IPS-18a (cell line): ENCODE measurements around the gene VAC14.

ENCODE experiments used
- H3K27ac ChIP-seq: one replicate; pipeline ENCODE4 v1.5.1; 2013; ENCODE audit warnings: low read length
- H3K27me3 ChIP-seq: one replicate; pipeline ENCODE4 v1.6.1; 2013; ENCODE audit warnings: mild to moderate bottlenecking, low read length; ENCODE audit not compliant: control insufficient read depth, insufficient read depth
- H3K36me3 ChIP-seq: one replicate; pipeline ENCODE4 v1.6.1; 2013; ENCODE audit warnings: low read depth, low read length; ENCODE audit not compliant: control insufficient read depth
- H3K4me1 ChIP-seq: one replicate; pipeline ENCODE4 v1.6.1; 2013; ENCODE audit warnings: low read depth, low read length; ENCODE audit not compliant: control insufficient read depth
- H3K4me3 ChIP-seq: one replicate; pipeline ENCODE4 v1.5.1; 2013; ENCODE audit warnings: low read length
- H3K9ac ChIP-seq: one replicate; pipeline ENCODE4 v1.6.1; 2013; ENCODE audit warnings: mild to moderate bottlenecking, low read length, moderate library complexity
- H3K9me3 ChIP-seq: one replicate; pipeline ENCODE4 v1.6.1; 2013; ENCODE audit warnings: low read depth, low read length; ENCODE audit not compliant: control insufficient read depth

VAC14 gene

GRCh38 chr16:70769761-70770160, 31.2 kb downstream of the VAC14 start:
- no peaks in the 10 kb centered on the region for H3K4me1 ChIP-seq
- H3K36me3 ChIP-seq = peaks cover 6% of the 10 kb centered on the region
- no peak overlapping the region for H3K4me3 ChIP-seq
- H3K9me3 ChIP-seq = no peaks in the 10 kb centered on the region
- no peak overlapping the region for H3K27ac ChIP-seq
- no peak overlapping the region for H3K9ac ChIP-seq
- no peaks in the 10 kb centered on the region for H3K27me3 ChIP-seq

- H3K36me3 ChIP-seq = peaks cover 6% of the 10 kb centered on the region
- H3K9me3 ChIP-seq = no peaks in the 10 kb centered on the region
- H3K27ac ChIP-seq = no peak overlapping the region
- H3K27me3 ChIP-seq = no peaks in the 10 kb centered on the region
- no peak overlapping the region for H3K9ac ChIP-seq
- no peaks in the 10 kb centered on the region for H3K4me1 ChIP-seq
- no peak overlapping the region for H3K4me3 ChIP-seq
Observed at GRCh38 chr16:70769131-70769530, 31.8 kb downstream of the VAC14 start.

GRCh38 chr16:70768203-70768580, 32.8 kb downstream of the VAC14 start:
- Histone ChIP-seq H3K4me3 (no peak overlapping the region), H3K9ac (no peak overlapping the region), H3K36me3 (peaks cover 6% of the 10 kb centered on the region), H3K9me3 (no peaks in the 10 kb centered on the region), H3K27me3 (no peaks in the 10 kb centered on the region), H3K27ac (no peak overlapping the region), H3K4me1 (no peaks in the 10 kb centered on the region)

- Histone ChIP-seq H3K4me1 (no peaks in the 10 kb centered on the region), H3K4me3 (no peak overlapping the region), H3K27ac (no peak overlapping the region), H3K27me3 (no peaks in the 10 kb centered on the region), H3K9ac (no peak overlapping the region), H3K36me3 (peaks cover 7% of the 10 kb centered on the region), H3K9me3 (no peaks in the 10 kb centered on the region)
Observed at GRCh38 chr16:70767377-70768202, 33.4 kb downstream of the VAC14 start.

- no peaks in the 10 kb centered on the region for H3K9me3 ChIP-seq
- no peak overlapping the region for H3K4me3 ChIP-seq
- H3K9ac ChIP-seq = no peak overlapping the region
- peaks cover 9% of the 10 kb centered on the region for H3K36me3 ChIP-seq
- H3K27me3 ChIP-seq = no peaks in the 10 kb centered on the region
- no peaks in the 10 kb centered on the region for H3K4me1 ChIP-seq
- no peak overlapping the region for H3K27ac ChIP-seq
Observed at GRCh38 chr16:70766658-70767057, 34.3 kb downstream of the VAC14 start.

- Histone ChIP-seq H3K4me3 (no peak overlapping the region), H3K9me3 (no peaks in the 10 kb centered on the region), H3K27me3 (no peaks in the 10 kb centered on the region), H3K27ac (no peak overlapping the region), H3K36me3 (peaks cover 9% of the 10 kb centered on the region), H3K9ac (no peak overlapping the region), H3K4me1 (no peaks in the 10 kb centered on the region)
Observed at GRCh38 chr16:70766176-70766575, 34.8 kb downstream of the VAC14 start.

GRCh38 chr16:70765491-70765890, 35.5 kb downstream of the VAC14 start:
- no peak overlapping the region for H3K27ac ChIP-seq
- H3K4me1 ChIP-seq = no peaks in the 10 kb centered on the region
- no peaks in the 10 kb centered on the region for H3K27me3 ChIP-seq
- H3K9ac ChIP-seq = no peak overlapping the region
- no peak overlapping the region for H3K4me3 ChIP-seq
- no peaks in the 10 kb centered on the region for H3K9me3 ChIP-seq
- peaks cover 9% of the 10 kb centered on the region for H3K36me3 ChIP-seq

GRCh38 chr16:70764632-70765031, 36.3 kb downstream of the VAC14 start:
- peaks cover 9% of the 10 kb centered on the region for H3K36me3 ChIP-seq
- no peak overlapping the region for H3K27ac ChIP-seq
- no peaks in the 10 kb centered on the region for H3K27me3 ChIP-seq
- no peaks in the 10 kb centered on the region for H3K4me1 ChIP-seq
- no peak overlapping the region for H3K9ac ChIP-seq
- H3K4me3 ChIP-seq = no peak overlapping the region
- no peaks in the 10 kb centered on the region for H3K9me3 ChIP-seq

GRCh38 chr16:70760221-70760620, 40.7 kb downstream of the VAC14 start:
- Histone ChIP-seq H3K9me3 (no peaks in the 10 kb centered on the region), H3K4me1 (no peaks in the 10 kb centered on the region), H3K27me3 (no peaks in the 10 kb centered on the region), H3K4me3 (no peak overlapping the region), H3K9ac (no peak overlapping the region), H3K36me3 (peaks cover 20% of the 10 kb centered on the region), H3K27ac (no peak overlapping the region)

- Histone ChIP-seq H3K27ac (no peak overlapping the region), H3K4me3 (no peak overlapping the region), H3K27me3 (no peaks in the 10 kb centered on the region), H3K9ac (no peak overlapping the region), H3K36me3 (peaks cover 20% of the 10 kb centered on the region), H3K9me3 (no peaks in the 10 kb centered on the region), H3K4me1 (no peaks in the 10 kb centered on the region)
Observed at GRCh38 chr16:70759666-70760065, 41.3 kb downstream of the VAC14 start.

GRCh38 chr16:70758786-70759185, 42.2 kb downstream of the VAC14 start:
- H3K36me3 ChIP-seq = peaks cover 20% of the 10 kb centered on the region
- no peak overlapping the region for H3K27ac ChIP-seq

GRCh38 chr16:70757183-70757582, 43.8 kb downstream of the VAC14 start:
- H3K27ac ChIP-seq = no peak overlapping the region
- no peaks in the 10 kb centered on the region for H3K4me1 ChIP-seq
- H3K9me3 ChIP-seq = no peaks in the 10 kb centered on the region
- no peak overlapping the region for H3K4me3 ChIP-seq
- H3K36me3 ChIP-seq = peaks cover 17% of the 10 kb centered on the region
- H3K9ac ChIP-seq = no peak overlapping the region
- H3K27me3 ChIP-seq = no peaks in the 10 kb centered on the region

More at GRCh38 chr16:70758786-70759185, 42.2 kb downstream of the VAC14 start:
- Histone ChIP-seq H3K27me3 (no peaks in the 10 kb centered on the region), H3K9me3 (no peaks in the 10 kb centered on the region), H3K4me1 (no peaks in the 10 kb centered on the region), H3K4me3 (no peak overlapping the region), H3K9ac (no peak overlapping the region)
